Activated CD8-positive, alpha-beta T cell treated with anti-CD3 and anti-CD28 coated beads for 36 hours (primary cell): ENCODE measurements around the gene SLC35C1. TPM values are rescaled to one million over a fixed set of nuclear protein-coding genes. Genes with fewer than 3 reads are reported as not detected.

Experiments used
- ATAC-seq: fragments of 200-7000 bp; cut with Tn5 transposase; one replicate; pipeline ENCODE4 v1.10.0; 2021; ENCODE audit warnings: mild to moderate bottlenecking, moderate library complexity
- CTCF ChIA-PET: fragments of 350-600 bp; sonication (Branson Sonifier 250); formaldehyde crosslinking; loops from one replicate; lab custom pipeline; 2021; ENCODE audit warnings: antibody characterized with exemption; lab: Charles Lee
- POLR2A ChIA-PET: fragments of 350-600 bp; sonication (Branson Sonifier 250); formaldehyde crosslinking; loops from one replicate; lab custom pipeline; 2021; ENCODE audit warnings: antibody characterized with exemption; lab: Charles Lee
- DNase-seq: peaks from one replicate; pipeline ENCODE4 v3.0.0-alpha.2; 2020
- H3K27ac Mint-ChIP-seq: one replicate; pipeline ENCODE4 v1.8.0; 2021; ENCODE audit warnings: mild to moderate bottlenecking, mixed read lengths
- H3K27me3 Mint-ChIP-seq: one replicate; pipeline ENCODE4 v1.8.0; 2021; ENCODE audit warnings: mixed read lengths
- H3K36me3 Mint-ChIP-seq: one replicate; pipeline ENCODE4 v1.8.0; 2021; ENCODE audit warnings: low read depth, mixed read lengths
- H3K4me1 Mint-ChIP-seq: one replicate; pipeline ENCODE4 v1.8.0; 2021; ENCODE audit warnings: low read depth, mixed read lengths
- H3K4me3 Mint-ChIP-seq: one replicate; pipeline ENCODE4 v1.8.0; 2021; ENCODE audit warnings: mild to moderate bottlenecking, moderate library complexity, mixed read lengths
- H3K9me3 Mint-ChIP-seq: one replicate; pipeline ENCODE4 v1.8.0; 2021; ENCODE audit warnings: mixed read lengths
- intact Hi-C: fragments of 100-400 bp; cut with micrococcal nuclease; formaldehyde crosslinking; loops from one replicate; pipeline ENCODE4 v1.10.0; 2022
- total RNA-seq, 2 experiments: library from RNA; stranded (reverse); gene quantifications; one replicate each; pipeline ENCODE4 v1.2.3, GENCODE V29; 2021
- TF ChIP-seq, protein P1 (sequence below): fragments of 200-600 bp; IDR thresholded peaks from one replicate; pipeline ENCODE4 v1.8.0; 2022; ENCODE audit warnings: antibody characterized with exemption, mild to moderate bottlenecking

SLC35C1 gene
- total RNA-seq, 2 experiments from 2014 or later: 9.3 to 9.4 TPM

DNA sequence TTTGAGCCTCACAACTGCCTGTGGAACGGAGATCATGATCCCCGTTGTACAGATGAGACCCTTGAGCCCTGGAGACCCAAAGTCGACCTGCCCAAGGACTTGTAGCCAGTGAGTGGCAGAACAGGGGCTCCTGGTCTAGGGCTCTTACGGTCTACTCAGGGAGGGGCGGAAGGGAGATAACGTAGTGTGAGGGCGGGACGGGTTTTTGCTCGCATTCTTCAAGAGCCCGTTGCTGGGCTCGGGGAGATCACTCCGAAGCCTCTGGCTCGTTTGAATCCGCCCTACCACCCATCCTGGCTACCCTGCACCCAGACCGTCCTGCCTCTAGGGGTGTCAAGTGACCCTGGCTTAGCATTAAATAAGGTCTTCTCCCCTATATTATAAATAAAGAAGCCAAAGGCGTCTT, 43.0 kb downstream of the SLC35C1 start:
- no peaks in the 10 kb centered on the region for H3K9me3 Mint-ChIP-seq
- peak; percentile 72 for DNase-seq
- CTCF ChIA-PET: interaction anchor here (6.1 kb wide), 1 partner anchor 77 kb away, joined by 31 read pairs; no protein-coding TSS in a partner anchor
- POLR2A ChIA-PET: interaction anchor here (0.6 kb wide), 1 partner anchor 1552 kb away, joined by 3 read pairs; no protein-coding TSS in a partner anchor
- no peaks in the 10 kb centered on the region for H3K36me3 Mint-ChIP-seq
- no peaks in the 10 kb centered on the region for H3K27me3 Mint-ChIP-seq
- H3K27ac Mint-ChIP-seq: peak overlapping the region; percentile 74
- ATAC-seq: peak; percentile 31
- intact Hi-C loops: loop anchor here (2.0 kb wide), 1 partner anchor 71 kb away; no protein-coding TSS in a partner anchor
- peaks cover 53% of the 10 kb centered on the region for H3K4me1 Mint-ChIP-seq
- TF ChIP-seq, protein P1, sequence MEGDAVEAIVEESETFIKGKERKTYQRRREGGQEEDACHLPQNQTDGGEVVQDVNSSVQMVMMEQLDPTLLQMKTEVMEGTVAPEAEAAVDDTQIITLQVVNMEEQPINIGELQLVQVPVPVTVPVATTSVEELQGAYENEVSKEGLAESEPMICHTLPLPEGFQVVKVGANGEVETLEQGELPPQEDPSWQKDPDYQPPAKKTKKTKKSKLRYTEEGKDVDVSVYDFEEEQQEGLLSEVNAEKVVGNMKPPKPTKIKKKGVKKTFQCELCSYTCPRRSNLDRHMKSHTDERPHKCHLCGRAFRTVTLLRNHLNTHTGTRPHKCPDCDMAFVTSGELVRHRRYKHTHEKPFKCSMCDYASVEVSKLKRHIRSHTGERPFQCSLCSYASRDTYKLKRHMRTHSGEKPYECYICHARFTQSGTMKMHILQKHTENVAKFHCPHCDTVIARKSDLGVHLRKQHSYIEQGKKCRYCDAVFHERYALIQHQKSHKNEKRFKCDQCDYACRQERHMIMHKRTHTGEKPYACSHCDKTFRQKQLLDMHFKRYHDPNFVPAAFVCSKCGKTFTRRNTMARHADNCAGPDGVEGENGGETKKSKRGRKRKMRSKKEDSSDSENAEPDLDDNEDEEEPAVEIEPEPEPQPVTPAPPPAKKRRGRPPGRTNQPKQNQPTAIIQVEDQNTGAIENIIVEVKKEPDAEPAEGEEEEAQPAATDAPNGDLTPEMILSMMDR: no peak
- H3K4me3 Mint-ChIP-seq: peak overlapping the region; percentile 79

- ATAC-seq (no peak), DNase-seq (no peak)
- H3K4me1 Mint-ChIP-seq: peaks cover 49% of the 10 kb centered on the region
- H3K36me3 Mint-ChIP-seq: no peaks in the 10 kb centered on the region
- H3K27me3 Mint-ChIP-seq: no peaks in the 10 kb centered on the region
- POLR2A ChIA-PET: interaction anchor here (0.6 kb wide), 1 partner anchor 1551 kb away, joined by 3 read pairs; no protein-coding TSS in a partner anchor
- TF ChIP-seq, protein P1: no peak
- CTCF ChIA-PET: no interaction called here
- H3K27ac Mint-ChIP-seq: no peak overlapping the region
- intact Hi-C loops: no loop called here
- H3K9me3 Mint-ChIP-seq: no peaks in the 10 kb centered on the region
- peak overlapping the region; percentile 79 for H3K4me3 Mint-ChIP-seq
These were observed 43.7 kb downstream of the SLC35C1 start for GRCh38 chr11:45848654-45849081.

- ATAC-seq (no peak), DNase-seq (no peak)
- POLR2A ChIA-PET: interaction anchor here (2.1 kb wide), 1 partner anchor 12 kb away, joined by 5 read pairs; no protein-coding TSS in a partner anchor
- Mint-ChIP-seq H3K4me1 (peaks cover 49% of the 10 kb centered on the region), H3K4me3 (no peak overlapping the region), H3K36me3 (no peaks in the 10 kb centered on the region), H3K27me3 (no peaks in the 10 kb centered on the region), H3K27ac (no peak overlapping the region), H3K9me3 (no peaks in the 10 kb centered on the region)
- intact Hi-C loops: no loop called here
- CTCF ChIA-PET: interaction anchor here (1.2 to 1.8 kb wide), 4 partner anchors 8 to 23 kb away, joined by 3 to 6 read pairs (median 4); no protein-coding TSS in a partner anchor
- TF ChIP-seq, protein P1: no peak
These were observed 45.5 kb downstream of the SLC35C1 start for GRCh38 chr11:45850446-45850845.

DNA sequence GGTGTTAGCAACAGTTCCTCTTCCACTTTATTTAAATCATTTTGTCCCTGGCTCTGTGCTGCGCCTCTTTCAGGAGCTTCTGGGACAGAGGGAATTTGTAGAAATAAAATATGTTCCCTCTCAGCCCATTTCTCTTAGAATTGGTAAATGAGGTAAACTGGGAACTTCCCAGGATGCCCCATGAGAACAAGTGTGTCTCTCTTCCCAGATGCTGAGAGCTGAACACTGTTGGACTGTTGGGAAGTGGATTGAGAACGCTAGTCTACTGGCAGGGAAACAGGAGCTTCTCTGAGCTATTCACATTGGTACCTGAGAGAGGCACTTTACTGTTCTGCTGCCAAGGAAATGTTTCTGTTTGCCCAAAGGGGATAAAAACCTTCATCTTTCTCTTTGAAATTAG, 46.3 kb downstream of the SLC35C1 start:
- ChIA-PET POLR2A (interaction anchor here (2.1 kb wide), 1 partner anchor 12 kb away, joined by 5 read pairs; no protein-coding TSS in a partner anchor), CTCF (interaction anchor here (1.0 to 1.8 kb wide), 5 partner anchors 9 to 79 kb away, joined by 3 to 6 read pairs (median 4); no protein-coding TSS in a partner anchor)
- no peaks in the 10 kb centered on the region for H3K36me3 Mint-ChIP-seq
- DNase-seq (no peak), ATAC-seq (no peak)
- no peaks in the 10 kb centered on the region for H3K9me3 Mint-ChIP-seq
- H3K27ac Mint-ChIP-seq: no peak overlapping the region
- H3K4me3 Mint-ChIP-seq: no peak overlapping the region
- no peaks in the 10 kb centered on the region for H3K27me3 Mint-ChIP-seq
- H3K4me1 Mint-ChIP-seq: peaks cover 49% of the 10 kb centered on the region
- TF ChIP-seq, protein P1: no peak
- intact Hi-C loops: no loop called here

DNA sequence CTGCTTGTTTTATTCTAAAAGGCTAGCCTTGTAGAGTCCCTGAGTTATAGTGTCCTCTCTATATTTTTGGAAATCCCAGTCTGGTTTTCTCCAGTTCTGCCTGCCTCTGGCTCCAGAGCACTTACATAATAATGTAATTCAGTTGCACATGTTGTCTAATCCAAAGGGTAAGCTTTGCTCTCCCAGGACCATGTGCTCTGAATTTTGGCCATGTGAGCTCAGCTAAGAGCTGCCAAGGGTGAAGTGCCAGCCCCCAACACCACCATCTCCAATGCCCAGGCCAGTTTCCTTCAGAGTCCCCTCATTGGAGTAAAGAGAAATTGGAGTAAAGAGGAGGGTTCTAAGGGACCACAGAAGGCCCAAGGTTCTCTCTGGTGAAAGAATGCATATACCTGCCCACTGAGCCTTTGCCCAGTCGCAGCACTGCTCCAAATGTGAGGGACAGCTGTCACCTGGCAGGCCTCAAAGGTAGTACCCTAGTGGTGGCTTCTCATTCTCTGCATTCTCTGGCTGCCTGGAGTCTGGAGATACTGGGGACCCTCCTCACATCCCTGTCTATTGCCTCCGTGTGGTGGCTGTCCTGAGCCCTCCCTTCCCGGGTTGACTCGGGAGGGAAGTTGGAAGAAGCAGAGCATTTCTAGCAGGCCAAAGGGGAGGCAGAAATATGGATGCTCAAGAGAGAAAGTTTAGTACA, 47.2 kb downstream of the SLC35C1 start:
- TF ChIP-seq, protein P1: no peak
- DNase-seq (no peak), ATAC-seq (no peak)
- peaks cover 42% of the 10 kb centered on the region for H3K4me1 Mint-ChIP-seq
- no peaks in the 10 kb centered on the region for H3K9me3 Mint-ChIP-seq
- ChIA-PET POLR2A (no interaction called here), CTCF (interaction anchor here (1.0 to 1.8 kb wide), 3 partner anchors 10 to 80 kb away, joined by 3 to 6 read pairs (median 4); no protein-coding TSS in a partner anchor)
- no peak overlapping the region for H3K4me3 Mint-ChIP-seq
- peaks cover under 1% of the 10 kb centered on the region for H3K36me3 Mint-ChIP-seq
- intact Hi-C loops: no loop called here
- H3K27ac Mint-ChIP-seq: no peak overlapping the region
- H3K27me3 Mint-ChIP-seq: no peaks in the 10 kb centered on the region
